NCI-H1105 (cell line): ENCODE measurements around the gene TTI1.

Experiments
- DNase-seq: peaks from one replicate; lab custom pipeline; 2025; lab: John Stamatoyannopoulos, UW

Gene TTI1

DNA sequence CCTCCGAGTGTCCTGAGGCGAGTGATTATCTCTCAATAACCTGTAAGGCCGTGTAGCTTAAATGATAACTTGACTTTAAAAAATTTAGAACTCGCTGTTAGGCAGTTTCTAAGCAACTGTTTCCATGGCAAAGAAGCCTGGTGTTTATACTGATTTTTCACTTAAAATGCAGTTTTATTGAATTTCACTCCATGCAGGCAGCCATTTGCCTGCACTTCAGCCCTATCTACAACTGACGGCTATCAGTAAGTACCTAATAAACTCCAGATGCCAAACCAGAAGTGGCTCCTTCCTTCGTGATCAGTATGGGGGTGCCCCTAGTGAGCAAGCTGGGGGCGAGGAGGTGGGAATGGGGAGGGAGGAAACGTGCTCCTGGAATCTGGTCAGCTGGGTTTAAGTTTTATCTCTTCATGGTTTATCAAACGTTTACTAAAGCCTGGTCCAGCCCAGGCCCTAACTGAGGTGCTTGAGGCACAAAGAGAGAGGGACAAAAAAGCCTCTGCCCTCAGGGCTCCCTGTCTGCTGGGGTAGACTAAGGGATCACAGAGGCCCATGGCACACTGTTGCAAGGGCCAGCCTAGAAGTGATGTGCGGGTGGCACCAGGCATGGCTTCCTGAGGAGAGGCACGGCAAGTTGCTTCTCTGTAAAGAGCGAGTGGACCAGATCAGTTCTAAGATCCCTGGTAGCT is 45.5 kb downstream of the TTI1 start:
- no peak for DNase-seq

DNA sequence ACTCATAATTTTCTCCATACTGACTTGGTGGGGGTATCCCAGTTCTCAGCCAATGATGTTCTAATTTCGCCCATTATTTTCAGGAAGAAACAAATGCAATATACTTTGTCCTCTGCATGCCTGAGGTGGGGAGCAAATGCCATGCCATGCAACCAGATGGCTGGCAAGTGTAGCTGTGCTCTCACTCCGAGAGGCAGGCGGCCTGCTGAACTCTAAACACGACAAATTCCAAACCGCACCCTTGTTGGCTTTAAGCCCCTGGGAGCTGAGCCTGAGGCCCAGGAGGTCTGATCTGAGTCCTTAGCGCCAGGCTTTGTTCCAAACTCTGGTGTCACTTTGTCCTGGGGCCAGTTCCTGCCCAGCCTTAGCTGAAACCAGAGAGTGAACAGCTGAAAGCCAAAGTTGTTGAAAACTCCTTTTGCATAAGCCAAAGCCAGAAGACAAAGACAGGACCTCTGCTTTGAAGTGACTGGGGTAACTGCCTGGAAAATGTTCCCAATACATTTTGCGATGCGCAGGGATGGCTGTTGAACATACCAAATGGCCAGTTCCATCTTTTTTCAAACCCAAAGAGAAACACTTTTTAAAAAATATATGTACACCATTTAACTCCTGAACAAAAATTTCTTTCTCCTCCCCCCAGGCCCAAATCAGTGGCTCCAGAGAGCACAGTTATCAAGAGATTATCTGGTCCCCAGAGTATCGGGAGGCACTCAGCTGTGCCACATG is 46.2 kb downstream of the TTI1 start:
- no peak for DNase-seq

DNA sequence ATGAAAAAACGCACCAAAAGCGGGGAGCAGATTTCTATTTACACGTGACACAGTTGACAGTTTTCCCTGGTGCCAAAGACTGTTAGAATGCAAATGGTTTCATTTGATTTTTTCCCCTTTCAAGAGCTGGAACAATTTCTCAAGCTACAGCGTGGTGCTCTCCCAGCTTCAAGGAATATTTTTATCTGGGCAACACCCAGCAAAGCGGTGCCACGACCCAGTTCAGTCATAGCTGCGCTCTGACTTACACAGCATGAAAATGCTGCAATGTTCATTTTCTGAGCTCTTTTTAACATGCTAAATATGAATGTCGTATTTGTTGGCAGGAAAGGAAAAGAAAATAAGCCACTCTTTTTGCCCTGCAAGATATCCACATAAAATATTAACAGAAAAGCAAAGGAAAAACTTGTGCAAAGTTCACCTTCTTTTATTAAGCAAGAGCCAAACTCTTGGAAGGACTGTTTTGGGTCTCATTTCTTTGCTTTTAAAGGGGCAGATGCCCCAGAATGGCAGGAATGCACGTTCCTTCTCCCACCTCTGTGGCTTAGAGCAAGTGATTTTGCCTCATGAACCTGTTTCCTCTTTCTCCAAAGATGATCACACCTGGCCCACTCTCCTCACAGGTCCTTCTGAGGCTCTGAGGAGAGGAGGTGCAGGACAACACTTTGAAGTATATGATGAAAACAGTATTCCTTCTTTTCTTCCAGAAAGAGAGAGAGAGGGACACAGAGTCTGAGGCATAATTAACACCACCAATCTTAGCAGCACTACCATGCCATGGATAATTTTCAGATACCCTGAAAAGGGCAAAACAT is 47.0 kb downstream of the TTI1 start:
- DNase-seq, result no peak

GRCh38 chr20:37984018-37984785 is 49.1 kb downstream of the TTI1 start:
- peak; percentile 90 for DNase-seq

- DNase-seq, result peak; percentile 46
Measured at GRCh38 chr20:37983286-37983685, 50.0 kb downstream of the TTI1 start.

- DNase-seq, result no peak
Measured at GRCh38 chr20:37981568-37981967, 51.7 kb downstream of the TTI1 start.

DNA sequence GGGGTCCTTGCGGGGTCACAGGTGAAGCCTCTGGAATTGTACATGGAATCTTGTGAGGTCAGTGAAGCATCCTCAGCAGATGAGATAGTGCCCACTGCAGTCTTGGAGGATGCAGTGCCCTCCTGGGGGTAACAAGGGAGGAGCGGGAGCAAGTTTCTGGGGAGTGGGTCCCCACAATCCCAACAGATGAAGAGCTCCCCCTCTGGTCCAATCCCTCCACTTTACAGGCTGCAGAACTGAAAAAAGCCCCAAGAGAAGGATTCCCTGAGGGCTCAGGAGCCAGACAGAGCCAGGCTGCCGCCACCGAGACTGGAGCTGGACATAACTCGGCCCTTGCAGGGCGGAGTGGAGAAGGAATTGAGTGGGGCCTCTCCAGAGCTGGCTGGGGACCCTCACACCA is 52.4 kb downstream of the TTI1 start:
- no peak for DNase-seq

GRCh38 chr20:37980383-37980782 is 52.9 kb downstream of the TTI1 start:
- DNase-seq, result no peak

GRCh38 chr20:37979021-37979985 is 54.0 kb downstream of the TTI1 start:
- no peak for DNase-seq

GRCh38 chr20:37977786-37978185 is 55.5 kb downstream of the TTI1 start:
- DNase-seq, result no peak

GRCh38 chr20:37977338-37977737 is 55.9 kb downstream of the TTI1 start:
- DNase-seq, result no peak

DNA sequence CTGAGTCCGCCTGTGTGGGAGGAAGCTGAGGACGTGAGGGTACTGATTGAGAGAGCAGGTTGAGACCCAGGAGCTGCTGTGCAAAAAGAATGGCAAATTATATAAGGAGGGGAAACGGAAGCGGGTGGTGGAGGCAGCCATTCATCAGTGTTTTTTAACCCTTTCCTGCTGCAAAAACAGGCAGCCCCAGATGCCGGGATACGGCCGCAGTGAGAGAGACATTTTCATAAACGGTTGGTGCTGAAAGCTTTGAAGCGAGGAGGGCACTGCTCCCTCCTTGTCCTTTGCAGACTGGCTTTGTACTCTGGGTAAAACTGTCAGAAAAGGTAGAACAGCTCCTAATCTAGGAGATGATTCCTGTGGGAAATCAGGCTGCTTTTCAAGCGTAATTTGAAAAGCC is 56.4 kb downstream of the TTI1 start:
- no peak for DNase-seq

GRCh38 chr20:37973059-37973910 is 60.0 kb downstream of the TTI1 start:
- no peak for DNase-seq

GRCh38 chr20:37972256-37973058 is 60.8 kb downstream of the TTI1 start:
- DNase-seq, result no peak

DNA sequence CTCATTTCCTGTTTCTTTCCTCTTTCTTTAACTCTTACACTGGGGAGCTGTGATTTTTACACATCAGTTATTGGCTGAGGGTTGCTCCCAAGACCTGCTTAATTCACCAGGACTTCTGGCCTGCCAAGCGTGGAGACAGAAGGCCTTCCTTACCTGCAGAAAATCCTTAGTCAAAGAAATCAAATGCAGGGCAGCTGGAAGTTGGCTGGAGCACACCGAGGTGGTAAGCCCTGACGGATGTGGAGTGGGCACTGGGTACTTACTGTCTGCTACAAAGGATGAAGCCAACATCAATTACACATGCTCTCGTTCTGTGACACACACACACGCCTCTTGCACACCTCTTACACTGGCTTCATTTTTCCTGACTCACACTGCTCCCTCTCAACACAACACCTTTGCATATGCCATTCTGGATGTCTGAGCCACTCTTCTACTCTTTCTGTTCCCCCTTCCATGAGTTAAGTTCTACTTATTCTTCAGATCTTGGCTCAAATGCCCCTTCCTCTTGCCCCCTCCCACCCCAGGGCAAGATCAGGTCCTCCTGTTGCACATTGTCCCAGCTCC is 61.6 kb downstream of the TTI1 start:
- DNase-seq, result no peak

DNA sequence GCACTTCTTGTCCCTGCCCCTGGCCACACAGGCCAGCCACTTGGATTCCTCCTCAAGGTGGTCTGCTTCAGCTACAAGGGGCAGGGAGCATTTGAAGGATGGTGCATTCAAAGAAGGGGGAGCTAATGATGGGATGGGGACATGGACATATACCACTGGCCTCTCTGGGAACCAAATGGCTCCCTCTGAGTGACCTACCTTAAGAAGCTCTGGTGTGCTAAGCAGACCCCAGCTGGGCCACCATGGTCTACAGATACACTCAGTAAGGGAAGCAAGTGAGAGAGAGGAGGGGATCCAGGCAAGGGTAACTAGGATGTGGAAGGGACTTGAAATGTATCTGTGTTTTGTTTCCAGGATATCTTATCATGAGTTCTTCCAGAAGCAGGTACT is 62.4 kb downstream of the TTI1 start:
- DNase-seq, result no peak

DNA sequence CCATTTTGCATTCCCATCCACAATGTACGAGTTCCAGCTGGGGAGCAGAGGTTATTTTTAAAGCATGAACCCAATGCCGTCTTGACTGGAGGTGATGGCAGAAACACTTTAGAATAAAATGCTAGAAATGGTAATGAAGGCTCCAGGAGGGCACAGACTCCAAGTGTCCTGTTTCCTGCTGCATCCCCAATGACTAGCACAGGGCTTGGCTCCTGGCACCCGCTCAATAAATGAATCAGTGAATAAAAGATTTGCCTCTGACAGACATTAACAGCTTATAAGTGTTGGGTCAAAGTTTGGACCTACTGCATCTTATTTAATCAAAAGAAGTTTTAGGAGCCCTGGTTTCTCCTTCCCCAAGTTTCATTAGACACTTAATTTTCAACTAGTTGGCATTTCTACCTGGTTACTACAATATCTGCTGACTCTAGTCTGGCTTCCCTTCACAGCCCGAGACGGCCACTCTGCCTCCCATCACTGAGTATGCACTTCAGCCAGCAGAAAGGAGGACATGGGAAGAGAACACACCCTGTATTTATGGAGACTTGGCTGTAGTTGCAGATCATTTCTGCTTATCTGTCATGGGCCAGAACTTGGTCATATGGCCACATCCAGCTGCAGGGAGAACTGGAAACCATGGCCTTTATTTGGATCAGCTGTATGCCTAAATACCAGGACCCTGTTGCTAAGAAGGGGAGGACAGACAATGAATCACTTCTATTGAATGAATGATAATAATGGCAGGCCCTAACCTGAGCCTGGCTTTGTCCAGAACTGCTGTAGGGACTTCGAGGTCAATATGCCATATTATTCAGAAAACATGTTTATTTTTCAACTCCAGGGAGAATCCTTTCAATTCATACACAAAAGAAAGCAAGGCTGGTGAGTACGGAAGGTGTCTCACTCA is 63.1 kb downstream of the TTI1 start:
- DNase-seq, result no peak
